OCI-LY1 (cell line): Measurements from ENCODE around the gene MFSD6.

Experiments used
- H2AFZ ChIP-seq: fragments of 200-600 bp; sonication (generic), shearing (Covaris generic); 2 replicates; pipeline ENCODE4 v1.6.0; 2014; ENCODE audit warnings: antibody characterized with exemption, mild to moderate bottlenecking, low read length
- H3F3A ChIP-seq: fragments of 200-600 bp; sonication (generic), shearing (Covaris generic); 2 replicates; pipeline ENCODE4 v1.6.0; 2014; ENCODE audit warnings: mild to moderate bottlenecking, antibody characterized with exemption, low read length, moderate library complexity; ENCODE audit not compliant: insufficient read depth
- H3K27ac ChIP-seq: fragments of 200-600 bp; sonication (generic); 2 replicates; pipeline ENCODE4 v1.5.1; 2014; ENCODE audit warnings: low read length, mixed run types, mild to moderate bottlenecking, low read depth; ENCODE audit not compliant: poor library complexity, severe bottlenecking
- H3K27me3 ChIP-seq: fragments of 200-600 bp; sonication (generic); 2 replicates; pipeline ENCODE4 v1.6.0; 2014; ENCODE audit warnings: antibody characterized with exemption, mild to moderate bottlenecking, low read length, moderate library complexity; ENCODE audit not compliant: insufficient read depth
- H3K36me3 ChIP-seq: fragments of 200-600 bp; sonication (generic); 2 replicates; pipeline ENCODE4 v1.6.1; 2014; ENCODE audit warnings: mild to moderate bottlenecking, antibody characterized with exemption, low read length, moderate library complexity, mixed read lengths; ENCODE audit not compliant: insufficient read depth
- H3K4me1 ChIP-seq: fragments of 200-600 bp; sonication (generic); 2 replicates; pipeline ENCODE4 v1.5.1; 2014; ENCODE audit warnings: mild to moderate bottlenecking, low read length, moderate library complexity; ENCODE audit not compliant: insufficient read depth, severe bottlenecking
- H3K4me2 ChIP-seq: fragments of 200-600 bp; sonication (generic), shearing (Covaris generic); 2 replicates; pipeline ENCODE4 v1.6.1; 2014; ENCODE audit warnings: low read length
- H3K4me3 ChIP-seq: fragments of 200-600 bp; sonication (generic); 2 replicates; pipeline ENCODE4 v1.5.1; 2014; ENCODE audit warnings: low read length, low read depth, mild to moderate bottlenecking, mixed read lengths; ENCODE audit not compliant: poor library complexity, severe bottlenecking
- H3K79me2 ChIP-seq: fragments of 200-600 bp; shearing (Covaris generic); 2 replicates; pipeline ENCODE4 v1.6.1; 2016; ENCODE audit warnings: mixed run types, low read length, mixed read lengths; ENCODE audit not compliant: insufficient read depth
- H3K9ac ChIP-seq: fragments of 200-600 bp; sonication (generic), shearing (Covaris generic); 2 replicates; pipeline ENCODE4 v1.6.1; 2014; ENCODE audit warnings: mild to moderate bottlenecking, low read length, mixed read lengths
- H3K9me2 ChIP-seq: fragments of 200-600 bp; sonication (generic), shearing (Covaris generic); 2 replicates; pipeline ENCODE4 v1.6.1; 2014; ENCODE audit warnings: low read depth, mild to moderate bottlenecking, low read length, mixed read lengths
- H3K9me3 ChIP-seq: fragments of 200-600 bp; shearing (Covaris generic); 2 replicates; pipeline ENCODE4 v1.6.1; 2014; ENCODE audit warnings: low read length, mixed read lengths
- H4K20me1 ChIP-seq: fragments of 200-600 bp; sonication (generic), shearing (Covaris generic); 2 replicates; pipeline ENCODE4 v1.6.0; 2016; ENCODE audit warnings: mild to moderate bottlenecking, low read length; ENCODE audit not compliant: insufficient read depth
- EZH2 ChIP-seq: fragments of 200-600 bp; sonication (generic), shearing (Covaris generic); IDR thresholded peaks from 2 replicates; pipeline ENCODE4 v1.8.0; 2017; ENCODE audit warnings: borderline replicate concordance, mixed run types, mild to moderate bottlenecking, antibody characterized with exemption, low read length, moderate library complexity, mixed read lengths
- TF ChIP-seq, protein P1 (sequence below): fragments of 200-600 bp; sonication (generic), shearing (Covaris generic); IDR thresholded peaks from 2 replicates; pipeline ENCODE4 v1.5.1; 2017; ENCODE audit warnings: mild to moderate bottlenecking, antibody characterized with exemption, low read length, moderate library complexity, mixed read lengths

MFSD6 gene

GRCh38 chr2:190526105-190526750, 118.1 kb downstream of the MFSD6 start:
- Histone ChIP-seq H3K4me2 (no peak overlapping the region), H3K4me1 (peaks cover 18% of the 10 kb centered on the region), H3K79me2 (no peaks in the 10 kb centered on the region), H4K20me1 (no peaks in the 10 kb centered on the region), H3F3A (no peaks in the 10 kb centered on the region), H3K9me2 (no peaks in the 10 kb centered on the region), H3K9me3 (no peaks in the 10 kb centered on the region), H3K27ac (no peak overlapping the region), H3K4me3 (no peak overlapping the region), H3K27me3 (no peaks in the 10 kb centered on the region), H3K9ac (no peak overlapping the region), H3K36me3 (peaks cover 11% of the 10 kb centered on the region), H2AFZ (no peak overlapping the region)
- no peak for TF ChIP-seq EZH2
- TF ChIP-seq, protein P1, sequence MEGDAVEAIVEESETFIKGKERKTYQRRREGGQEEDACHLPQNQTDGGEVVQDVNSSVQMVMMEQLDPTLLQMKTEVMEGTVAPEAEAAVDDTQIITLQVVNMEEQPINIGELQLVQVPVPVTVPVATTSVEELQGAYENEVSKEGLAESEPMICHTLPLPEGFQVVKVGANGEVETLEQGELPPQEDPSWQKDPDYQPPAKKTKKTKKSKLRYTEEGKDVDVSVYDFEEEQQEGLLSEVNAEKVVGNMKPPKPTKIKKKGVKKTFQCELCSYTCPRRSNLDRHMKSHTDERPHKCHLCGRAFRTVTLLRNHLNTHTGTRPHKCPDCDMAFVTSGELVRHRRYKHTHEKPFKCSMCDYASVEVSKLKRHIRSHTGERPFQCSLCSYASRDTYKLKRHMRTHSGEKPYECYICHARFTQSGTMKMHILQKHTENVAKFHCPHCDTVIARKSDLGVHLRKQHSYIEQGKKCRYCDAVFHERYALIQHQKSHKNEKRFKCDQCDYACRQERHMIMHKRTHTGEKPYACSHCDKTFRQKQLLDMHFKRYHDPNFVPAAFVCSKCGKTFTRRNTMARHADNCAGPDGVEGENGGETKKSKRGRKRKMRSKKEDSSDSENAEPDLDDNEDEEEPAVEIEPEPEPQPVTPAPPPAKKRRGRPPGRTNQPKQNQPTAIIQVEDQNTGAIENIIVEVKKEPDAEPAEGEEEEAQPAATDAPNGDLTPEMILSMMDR, result no peak

DNA sequence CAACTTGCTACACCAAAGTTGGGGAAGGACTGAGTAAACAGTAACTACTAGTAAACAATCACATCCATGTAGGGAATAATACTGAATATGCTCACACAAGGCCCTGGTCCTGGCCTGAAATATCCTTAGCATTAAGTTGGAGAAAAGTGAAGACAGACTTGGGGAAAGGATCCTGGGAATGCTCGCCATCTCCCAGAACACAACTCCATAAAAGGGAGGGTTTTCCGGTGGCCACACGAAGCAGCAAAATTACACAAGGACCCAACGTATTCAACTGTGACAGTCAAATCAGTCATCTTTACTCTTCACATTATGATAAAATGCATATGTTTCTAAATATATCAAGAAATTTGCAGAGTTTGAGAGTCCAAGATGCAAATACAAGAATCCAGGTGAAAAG, 119.1 kb downstream of the MFSD6 start:
- no peak for TF ChIP-seq EZH2
- TF ChIP-seq, protein P1, result no peak
- H2AFZ ChIP-seq, result no peak overlapping the region
- H3K9ac ChIP-seq, result no peak overlapping the region
- no peak overlapping the region for H3K4me3 ChIP-seq
- H3K4me1 ChIP-seq, result peaks cover 20% of the 10 kb centered on the region
- no peaks in the 10 kb centered on the region for H3K79me2 ChIP-seq
- no peaks in the 10 kb centered on the region for H3K9me3 ChIP-seq
- no peaks in the 10 kb centered on the region for H4K20me1 ChIP-seq
- H3K4me2 ChIP-seq, result peak overlapping the region; percentile 0; the same call in 1 of the 2 replicates
- no peaks in the 10 kb centered on the region for H3F3A ChIP-seq
- H3K27me3 ChIP-seq, result no peaks in the 10 kb centered on the region
- no peaks in the 10 kb centered on the region for H3K9me2 ChIP-seq
- H3K36me3 ChIP-seq, result peaks cover 11% of the 10 kb centered on the region
- no peak overlapping the region for H3K27ac ChIP-seq

DNA sequence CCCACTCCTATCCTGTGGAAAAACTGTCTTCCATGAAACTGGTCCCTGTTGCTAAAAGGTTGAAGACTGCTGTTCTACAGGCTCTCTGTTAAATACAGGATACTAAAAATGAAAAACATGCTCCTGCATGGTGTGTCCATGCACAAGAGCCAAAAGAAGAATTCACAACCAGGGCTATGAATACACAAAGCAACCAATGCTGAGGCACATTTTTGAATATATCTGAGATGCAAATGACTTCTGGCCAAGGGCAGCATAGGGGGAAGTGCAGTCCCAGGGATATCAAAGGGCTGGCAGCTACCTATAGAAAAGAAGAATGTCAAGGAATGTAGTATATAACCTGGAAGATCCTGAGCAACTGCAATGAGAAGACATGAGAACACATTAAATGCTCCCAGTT, 119.8 kb downstream of the MFSD6 start:
- H3K27me3 ChIP-seq, result no peaks in the 10 kb centered on the region
- no peak for TF ChIP-seq EZH2
- TF ChIP-seq, protein P1, result no peak
- no peak overlapping the region for H3K4me2 ChIP-seq
- H3K79me2 ChIP-seq, result no peaks in the 10 kb centered on the region
- H3K9me2 ChIP-seq, result no peaks in the 10 kb centered on the region
- no peak overlapping the region for H3K27ac ChIP-seq
- no peaks in the 10 kb centered on the region for H3K9me3 ChIP-seq
- H3K9ac ChIP-seq, result no peak overlapping the region
- peaks cover 27% of the 10 kb centered on the region for H3K4me1 ChIP-seq
- no peaks in the 10 kb centered on the region for H4K20me1 ChIP-seq
- no peaks in the 10 kb centered on the region for H3F3A ChIP-seq
- H2AFZ ChIP-seq, result no peak overlapping the region
- H3K36me3 ChIP-seq, result peaks cover 11% of the 10 kb centered on the region
- no peak overlapping the region for H3K4me3 ChIP-seq
